T1000 (cell line): ENCODE data around the gene MOGAT2.

Experiments used
- DNase-seq: peaks from one replicate; lab custom pipeline; 2025; ENCODE audit warnings: mixed read lengths; lab: John Stamatoyannopoulos, UW

Gene MOGAT2

DNA sequence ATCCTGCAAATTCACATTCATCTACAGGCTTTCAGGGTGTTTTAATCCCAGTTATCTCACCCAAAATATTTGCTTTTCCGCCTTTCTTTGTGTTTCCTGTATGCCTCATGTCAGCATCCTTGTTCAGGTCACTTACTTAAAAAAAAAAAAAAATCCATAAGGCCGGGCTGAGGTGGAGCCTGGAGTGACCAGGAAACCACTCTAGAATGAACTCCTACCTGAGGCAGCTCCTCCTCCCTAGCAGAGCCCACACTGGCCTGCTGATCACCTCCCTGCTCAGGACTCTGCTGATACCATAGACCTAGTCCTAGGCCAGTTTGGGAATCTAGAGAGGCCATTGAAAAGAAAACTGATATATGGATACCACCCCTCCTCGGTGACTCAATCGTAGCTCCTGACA, 42.2 kb downstream of the MOGAT2 start:
- DNase-seq: no peak

DNA sequence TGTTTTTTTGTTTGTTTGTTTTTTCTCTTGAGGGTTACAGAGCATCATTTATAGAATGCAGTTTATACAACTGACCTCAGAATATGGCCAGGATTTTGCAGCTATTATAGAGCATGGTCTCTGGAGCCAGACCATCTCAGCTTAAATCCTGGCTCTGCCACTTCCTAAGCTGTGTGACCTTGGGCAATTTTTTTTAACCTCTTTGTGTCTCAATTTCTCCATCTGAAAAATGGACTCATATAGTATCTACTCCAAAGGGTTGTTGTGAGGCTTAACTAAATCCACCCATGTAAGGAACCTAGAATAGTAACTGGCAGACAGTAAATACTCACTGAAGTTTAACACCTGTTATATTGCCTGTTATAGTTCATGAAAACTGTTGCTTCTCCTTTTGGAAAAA, 42.6 kb downstream of the MOGAT2 start:
- DNase-seq: no peak

DNA sequence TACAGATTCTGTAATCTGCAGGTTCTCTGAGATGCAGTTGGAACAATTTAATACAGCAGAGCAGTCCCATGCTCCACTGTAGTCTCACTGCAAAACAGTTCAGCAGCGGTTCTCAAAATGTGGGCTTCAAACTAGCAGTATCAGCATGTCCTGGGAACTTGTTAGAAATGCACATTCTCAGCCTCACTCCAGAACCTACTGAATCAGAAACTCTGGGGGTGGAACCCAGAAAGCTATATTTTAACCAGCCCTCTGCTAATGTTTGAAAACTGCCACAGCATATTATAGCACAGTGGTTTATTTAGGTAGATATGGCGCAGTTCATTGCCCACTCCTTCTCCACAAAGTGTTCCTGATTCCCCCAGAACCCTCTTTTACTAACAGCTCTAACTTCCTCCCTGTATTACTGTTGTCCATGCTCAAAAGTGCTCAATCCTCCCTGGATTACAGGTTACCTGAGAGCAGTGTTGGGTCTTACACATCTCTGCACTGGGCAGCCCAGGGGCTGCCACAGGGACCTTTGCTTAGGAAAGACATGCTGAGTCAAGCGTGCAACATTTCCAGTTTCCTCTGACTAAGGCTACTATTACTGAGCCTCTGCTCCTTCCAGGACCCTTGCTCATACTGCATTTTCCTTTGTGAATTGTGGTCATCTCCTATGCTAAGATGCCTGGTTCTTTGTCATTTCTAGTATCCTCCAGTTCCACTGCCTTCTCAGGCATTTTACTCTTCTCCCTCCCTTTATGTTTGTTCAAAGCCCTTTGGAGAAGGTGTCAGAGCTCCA, 43.3 kb downstream of the MOGAT2 start:
- no peak for DNase-seq

DNA sequence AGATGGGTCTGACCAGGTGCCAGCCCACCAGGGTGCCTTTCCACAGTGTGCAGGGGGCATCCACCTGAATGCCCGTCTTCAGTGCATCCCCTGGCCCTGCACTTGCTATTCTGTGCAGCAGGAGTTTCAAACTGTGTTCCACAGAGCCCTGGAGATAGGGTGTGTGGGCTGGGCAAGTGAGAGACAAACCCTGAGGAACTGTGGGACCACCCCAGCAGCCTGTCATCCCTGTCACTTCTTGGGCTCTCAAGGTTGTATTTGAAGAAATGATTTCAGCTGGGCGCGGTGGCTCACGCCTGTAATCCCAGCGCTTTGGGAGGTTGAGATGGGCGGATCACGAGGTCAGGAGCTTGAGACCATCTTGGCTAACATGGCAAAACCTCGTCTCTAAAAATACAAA, 44.5 kb downstream of the MOGAT2 start:
- no peak for DNase-seq

DNA sequence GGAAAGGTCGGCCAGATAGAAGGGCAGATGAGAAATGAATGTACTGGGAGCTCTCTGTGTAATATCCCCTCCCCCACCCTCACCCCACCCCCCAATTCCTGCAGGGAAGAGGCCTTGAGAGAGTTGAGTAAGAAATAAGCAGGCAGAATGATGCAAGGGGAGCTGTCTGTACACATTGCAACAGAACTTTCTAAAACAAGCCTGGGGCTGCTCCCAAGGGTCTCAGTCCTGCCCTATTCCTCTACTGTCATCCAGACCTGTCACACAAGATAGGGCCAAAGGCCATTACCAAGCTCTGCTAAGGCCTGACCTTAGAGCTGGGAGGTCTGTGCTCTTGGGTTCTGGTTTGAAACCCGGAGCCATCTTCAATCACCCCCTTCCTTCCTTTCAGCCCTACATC, 45.2 kb downstream of the MOGAT2 start:
- no peak for DNase-seq

DNA sequence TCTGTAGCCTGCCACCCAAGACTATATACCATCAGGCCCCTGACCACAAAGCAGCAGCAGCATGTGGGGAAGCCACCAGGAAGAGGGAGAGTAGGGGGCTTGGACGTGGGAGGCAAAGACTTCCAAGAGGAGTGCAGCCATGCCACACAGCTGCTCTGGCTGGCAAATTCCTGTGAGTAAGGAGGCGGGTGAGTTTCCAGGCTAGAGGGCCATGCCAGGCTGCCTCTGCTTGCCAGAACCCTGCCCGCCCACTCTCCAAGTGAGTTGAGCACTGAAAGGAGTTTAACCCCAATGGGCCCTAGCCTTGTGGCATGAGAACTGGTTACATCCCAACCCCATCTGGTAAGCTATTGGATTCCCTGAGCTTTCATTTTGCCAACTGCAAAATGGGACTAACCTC, 46.2 kb downstream of the MOGAT2 start:
- no peak for DNase-seq

DNA sequence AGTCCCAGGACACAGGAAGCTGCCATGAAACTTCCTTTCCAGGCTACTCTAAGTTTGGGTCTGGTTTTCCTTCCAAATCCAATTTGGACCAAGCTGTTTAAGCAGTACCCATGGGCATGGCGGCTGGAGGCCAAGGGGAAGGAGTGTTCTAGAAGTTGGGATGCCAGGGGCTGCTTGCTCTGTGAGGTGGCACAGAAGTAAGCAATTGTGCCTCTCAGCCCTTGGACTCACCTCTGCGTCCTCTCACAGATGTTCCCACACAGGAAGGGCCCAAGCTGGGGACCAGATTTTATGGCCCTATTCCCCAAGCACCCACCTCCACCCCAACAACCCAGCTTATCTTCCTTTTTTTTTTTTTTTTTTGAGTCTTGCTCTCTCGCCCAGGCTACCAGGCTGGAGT, 47.5 kb downstream of the MOGAT2 start:
- no peak for DNase-seq

DNA sequence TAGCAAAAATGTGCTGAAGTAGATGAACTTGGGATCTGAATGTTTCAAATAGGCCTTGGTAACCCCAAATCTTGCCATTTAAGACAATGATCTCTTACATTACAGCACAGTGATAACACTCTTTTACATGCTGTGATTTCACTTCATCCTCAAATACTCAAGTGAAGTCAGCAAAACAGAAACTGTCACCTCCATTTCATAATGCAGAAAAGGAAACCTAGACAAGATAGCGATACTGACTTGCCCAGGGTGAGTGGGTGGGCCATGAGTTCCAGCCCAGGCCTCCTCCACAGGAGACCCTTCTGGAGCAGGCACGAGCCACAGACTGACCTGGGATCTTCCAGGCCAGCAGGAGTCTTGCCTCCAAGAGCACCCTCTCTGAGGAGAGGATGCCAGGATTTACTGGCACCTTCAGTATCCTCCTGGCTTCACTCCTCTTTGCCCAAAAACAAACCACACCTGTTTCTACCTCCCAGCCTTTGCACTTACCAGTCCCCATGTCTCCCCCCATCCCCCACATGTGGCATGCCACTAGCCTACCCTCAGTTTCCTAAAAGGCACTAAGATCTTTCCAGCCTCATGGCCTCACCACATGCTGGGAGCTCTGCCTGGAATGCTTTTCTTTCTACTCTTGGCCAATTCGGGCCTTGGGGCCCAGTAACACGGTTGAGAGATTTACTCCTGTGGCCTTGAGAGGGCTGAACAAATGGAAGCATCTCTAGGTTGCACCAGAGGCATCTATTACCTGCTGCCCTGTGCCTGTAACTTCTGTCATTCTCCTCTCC, 49.0 kb downstream of the MOGAT2 start:
- DNase-seq: no peak

DNA sequence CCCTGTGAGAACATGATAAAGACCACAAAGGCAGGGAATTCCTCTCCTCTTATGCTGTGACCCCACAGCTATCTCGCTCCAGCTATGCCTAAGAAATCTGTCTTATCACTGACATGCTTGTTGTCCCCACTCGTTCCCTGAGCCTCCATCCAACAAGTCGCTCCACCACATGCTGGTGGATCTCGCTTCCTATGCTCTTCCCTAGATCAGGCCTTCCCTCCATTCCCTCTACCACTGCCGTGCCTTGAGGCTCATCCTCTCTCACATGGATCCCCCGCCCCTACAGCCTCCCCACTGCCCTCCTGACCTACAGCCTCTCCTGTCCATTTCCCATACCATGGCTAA, 49.6 kb downstream of the MOGAT2 start:
- no peak for DNase-seq

DNA sequence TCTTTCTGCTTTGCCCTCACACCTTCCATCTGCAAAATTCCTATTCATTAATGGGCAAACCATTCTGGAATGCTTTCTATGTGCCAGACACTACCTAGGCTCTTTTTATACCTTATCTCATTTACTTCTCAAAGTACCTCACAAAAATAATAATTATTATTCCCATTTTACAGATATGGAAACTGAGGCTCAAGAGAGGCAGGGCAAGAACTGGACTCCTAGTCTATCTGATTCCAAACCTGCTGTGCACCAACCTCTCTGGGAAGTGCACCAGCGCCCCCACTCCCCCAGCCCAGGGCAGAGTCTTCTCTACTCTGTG, 50.1 kb downstream of the MOGAT2 start:
- no peak for DNase-seq

DNA sequence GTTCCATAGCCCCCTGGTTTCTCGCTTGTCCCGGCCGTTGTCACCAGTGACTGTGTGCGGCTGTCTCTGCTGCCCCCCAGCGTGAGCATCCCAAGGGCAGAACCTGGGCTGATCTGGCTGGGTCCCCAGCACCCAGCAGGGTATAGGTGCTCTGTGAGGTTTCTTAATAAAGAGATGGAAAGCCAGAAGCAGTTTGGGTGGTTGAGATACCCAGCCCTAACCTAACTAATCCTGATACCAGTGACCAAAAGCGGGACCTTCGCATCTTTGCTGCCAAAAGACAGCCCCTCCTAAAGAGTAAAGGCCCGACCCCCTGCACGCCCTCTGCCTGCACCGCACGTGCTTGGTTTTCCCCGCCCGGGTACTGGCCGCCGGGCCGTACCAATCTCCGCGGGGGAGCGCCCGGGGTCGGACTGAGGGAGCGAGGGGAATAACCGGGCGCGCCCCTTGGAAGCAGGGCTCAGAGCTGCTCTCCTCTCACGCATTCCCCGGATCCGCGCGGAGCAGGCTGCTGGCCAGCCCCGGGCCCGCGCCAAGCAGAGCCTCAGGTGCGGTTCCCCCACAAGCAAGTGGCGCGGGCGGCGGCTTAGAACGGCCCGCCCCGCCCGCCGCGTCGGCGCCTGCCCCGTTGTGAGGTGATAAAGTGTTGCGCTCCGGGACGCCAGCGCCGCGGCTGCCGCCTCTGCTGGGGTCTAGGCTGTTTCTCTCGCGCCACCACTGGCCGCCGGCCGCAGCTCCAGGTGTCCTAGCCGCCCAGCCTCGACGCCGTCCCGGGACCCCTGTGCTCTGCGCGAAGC, 50.7 kb downstream of the MOGAT2 start, which contains the start of gene DGAT2:
DGAT2 (plus strand) TSS at position 667 of the 797 bp plus-strand sequence. CDS start 214 bp downstream, outside the sequence.
- DNase-seq: peak; percentile 58

DNA sequence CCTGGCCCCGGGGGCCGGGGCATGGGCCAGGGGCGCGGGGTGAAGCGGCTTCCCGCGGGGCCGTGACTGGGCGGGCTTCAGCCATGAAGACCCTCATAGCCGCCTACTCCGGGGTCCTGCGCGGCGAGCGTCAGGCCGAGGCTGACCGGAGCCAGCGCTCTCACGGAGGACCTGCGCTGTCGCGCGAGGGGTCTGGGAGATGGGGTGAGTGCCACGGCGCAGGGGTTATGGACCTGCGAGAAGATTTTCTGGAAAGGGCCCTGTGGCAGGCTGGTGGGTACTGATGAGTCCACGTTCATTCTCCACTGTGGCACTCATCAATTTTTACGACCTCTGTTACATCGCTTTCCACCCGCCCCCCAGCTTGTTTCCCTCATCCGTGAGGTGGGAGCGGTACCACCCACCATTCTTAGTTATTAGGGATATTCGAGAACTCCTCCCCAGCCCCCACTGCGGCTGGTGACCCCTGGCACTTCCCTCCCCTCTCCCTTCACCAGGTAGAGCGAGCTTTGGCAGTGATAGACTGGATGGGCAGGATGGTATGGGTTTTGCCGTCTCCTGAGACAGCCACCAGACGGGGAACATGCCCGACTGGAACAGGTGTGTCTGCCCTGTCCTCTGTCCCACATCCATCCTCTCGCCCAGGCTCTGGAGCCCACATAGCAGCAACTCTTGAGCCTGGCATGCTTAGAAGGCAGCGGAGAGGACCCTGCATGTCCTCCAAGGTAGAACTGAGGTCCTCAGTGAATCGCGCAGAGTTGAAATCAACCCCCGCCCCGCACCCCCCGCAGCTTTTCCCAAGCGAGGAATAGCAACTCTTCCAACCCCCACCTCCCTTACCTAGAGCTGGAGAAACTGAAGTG, 51.5 kb downstream of the MOGAT2 start:
- DNase-seq: no peak

DNA sequence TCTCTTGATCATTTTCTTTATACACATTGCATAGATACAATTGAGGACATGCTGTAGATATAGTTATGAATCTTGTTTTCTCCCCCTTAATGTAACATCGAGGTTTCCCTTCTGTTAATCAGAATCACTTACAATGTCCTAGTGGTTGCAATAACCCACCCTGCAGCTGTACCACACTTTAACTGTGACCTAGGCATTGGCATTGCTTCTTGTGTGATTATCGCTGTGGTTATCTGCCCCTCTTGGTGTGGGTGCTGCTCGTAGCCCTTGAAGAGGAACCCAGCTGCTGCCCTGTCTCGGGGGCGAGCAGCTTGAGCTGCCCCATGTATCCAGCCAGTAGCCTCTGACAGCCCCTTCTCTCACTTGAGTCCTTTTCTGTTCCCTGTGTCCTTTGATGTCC, 52.5 kb downstream of the MOGAT2 start:
- DNase-seq: no peak

DNA sequence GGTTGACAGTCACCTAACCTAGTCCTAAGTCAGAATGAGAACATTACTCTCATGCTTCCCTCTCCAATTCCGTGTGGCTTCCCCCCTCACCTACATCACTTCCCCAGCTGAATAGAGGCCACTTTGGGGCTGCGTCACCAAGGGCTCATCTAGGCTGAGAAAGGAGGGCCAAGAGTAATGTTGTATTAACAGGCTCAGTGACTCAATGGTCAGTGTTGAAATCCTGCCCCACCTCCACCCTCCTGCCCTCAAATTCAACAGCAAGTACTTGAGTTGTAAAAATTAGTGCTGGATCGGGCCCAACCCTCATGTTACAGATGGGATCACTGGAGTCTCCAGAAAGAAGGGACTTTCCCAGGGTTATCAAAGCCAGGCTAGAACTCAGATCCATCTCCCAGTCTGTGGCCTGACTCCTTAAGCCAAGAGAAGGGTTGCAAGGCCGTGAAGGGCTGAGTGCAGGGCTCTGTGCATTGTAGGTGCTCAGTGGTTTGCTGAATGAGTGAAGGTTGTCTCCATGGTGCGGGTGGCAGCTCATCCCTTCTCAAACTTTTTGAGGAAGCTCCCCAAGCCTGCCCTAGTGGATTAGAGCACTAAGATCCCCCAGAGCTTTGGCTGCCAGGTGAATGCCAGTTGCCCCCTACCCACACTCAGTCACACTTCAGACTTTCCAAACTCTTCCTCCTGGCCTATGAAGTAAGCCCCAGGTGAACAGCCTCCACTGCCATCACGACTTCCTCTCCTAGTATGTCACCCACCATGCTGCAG, 54.2 kb downstream of the MOGAT2 start:
- DNase-seq: peak; percentile 58

DNA sequence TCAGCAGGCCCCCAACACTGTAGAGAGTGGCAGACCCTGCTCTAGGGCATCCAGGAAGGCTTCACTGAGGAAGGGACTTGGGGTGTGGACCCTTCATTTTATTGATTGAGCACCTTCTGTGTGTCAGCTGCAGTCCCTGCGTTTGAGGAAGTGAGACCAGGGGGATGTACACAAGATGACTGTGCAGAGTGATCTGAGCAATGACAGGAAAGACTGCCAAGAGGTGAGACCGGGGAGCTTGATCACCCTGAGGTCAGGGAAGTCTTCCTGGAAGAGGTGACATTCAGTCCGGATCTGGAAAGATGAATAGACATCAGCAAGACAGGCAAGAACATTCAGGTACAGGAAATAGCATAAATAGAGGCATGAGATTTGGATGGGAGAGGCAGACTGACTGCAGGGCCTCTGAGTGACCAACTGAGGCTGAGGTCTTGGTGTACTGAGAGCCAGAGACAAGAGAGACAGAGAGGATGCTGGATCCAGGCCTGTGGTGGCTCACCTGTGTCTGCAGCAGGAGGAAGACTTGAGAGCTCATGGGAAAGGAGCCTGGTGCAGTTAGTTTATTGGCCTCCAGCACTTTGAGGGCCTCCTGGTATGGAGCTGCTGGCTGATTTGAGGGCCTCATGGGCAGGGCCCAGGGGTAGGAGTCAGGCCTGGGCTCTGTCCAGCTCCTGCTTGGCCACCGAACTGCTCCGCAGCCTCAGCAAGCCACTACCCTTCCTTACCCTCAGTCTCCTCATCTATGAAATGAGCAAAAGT, 56.1 kb downstream of the MOGAT2 start:
- DNase-seq: no peak

DNA sequence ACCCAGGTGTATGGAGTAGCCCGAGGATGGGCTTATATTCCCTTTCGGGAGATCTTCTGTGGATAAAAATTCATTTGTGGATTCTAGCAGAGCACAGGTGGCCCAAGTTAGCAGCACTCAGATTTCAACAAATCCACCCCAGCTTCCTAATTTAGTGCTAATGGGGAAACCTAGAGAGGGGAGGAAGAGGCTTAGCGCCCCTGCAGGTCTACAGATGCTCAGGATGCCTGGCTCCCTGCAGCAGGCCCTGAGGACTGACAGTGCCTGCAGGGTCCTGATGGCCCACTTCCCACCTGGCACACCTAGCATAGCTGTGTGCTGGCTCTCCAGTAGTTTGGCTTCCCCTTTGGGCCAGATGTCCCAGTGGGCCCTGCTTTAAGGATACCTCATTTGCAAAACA, 57.4 kb downstream of the MOGAT2 start:
- DNase-seq: no peak

DNA sequence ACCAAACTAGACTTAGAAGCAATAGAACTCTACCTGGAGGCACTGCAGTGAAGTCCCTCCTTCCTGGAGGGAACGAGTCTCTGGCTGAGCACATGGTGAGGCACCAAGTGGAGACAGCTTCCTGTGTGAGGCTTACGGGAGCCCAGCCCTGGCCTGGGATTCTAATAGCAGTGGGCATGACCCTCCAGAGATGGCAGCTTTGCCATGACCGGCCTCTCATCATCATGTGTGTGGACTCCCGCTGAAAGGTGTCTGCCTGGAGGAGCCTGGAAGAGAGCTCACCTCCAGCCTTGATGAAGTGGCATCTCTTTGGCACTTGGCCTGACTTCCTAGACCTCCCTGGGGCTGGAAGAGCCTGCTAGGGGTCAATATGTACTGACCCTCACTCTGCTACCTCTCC, 58.9 kb downstream of the MOGAT2 start:
- DNase-seq: no peak

DNA sequence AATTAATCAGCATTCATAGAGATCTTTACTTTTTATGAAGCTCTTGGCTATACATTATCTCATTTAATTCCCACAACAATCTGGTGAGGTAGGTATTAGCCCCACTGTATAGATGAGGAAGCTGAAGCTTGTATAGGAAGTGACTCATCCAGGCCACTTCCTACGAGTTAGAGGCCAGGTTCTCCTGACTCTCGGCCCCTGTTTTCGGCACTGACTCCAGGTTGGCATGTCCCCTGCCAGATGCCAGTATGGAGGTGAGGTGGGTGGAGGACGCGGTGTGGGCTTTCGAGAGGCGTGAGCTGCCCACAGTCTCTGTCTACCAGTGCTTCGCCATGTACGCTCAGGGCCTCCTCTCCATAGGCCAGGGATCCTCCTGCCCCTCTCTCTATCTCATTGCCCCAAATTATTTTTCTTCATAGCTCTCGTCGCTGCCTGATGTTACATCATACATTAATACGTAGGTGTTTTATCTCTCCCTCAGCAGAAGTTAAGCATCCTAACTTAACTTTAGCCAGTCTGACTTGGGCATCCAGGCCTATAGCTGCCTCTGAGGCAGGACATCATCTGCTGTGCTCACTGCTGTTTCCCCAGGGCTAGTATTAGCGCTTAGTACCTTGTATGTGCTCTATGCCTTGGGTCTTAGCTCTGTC, 59.9 kb downstream of the MOGAT2 start:
- no peak for DNase-seq

DNA sequence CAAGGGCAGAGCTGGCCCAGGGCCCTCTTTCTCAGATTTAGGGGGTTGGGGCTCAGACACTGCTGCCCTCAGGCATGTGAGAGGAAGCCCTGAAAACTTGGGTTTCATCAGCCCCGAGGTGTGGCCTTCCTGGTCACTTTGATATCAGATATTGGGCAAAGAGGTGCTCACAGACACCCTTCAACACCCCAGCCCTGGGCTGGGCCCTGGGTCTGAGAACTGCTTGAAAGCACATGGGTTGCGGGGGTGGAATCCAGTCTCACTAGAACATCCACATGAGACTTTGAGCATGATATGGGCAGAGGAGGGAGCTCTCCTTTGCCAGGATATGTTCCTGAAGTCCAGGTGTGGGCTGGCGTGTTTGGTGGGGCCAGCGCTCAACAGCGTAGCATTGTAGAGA, 61.3 kb downstream of the MOGAT2 start:
- no peak for DNase-seq

DNA sequence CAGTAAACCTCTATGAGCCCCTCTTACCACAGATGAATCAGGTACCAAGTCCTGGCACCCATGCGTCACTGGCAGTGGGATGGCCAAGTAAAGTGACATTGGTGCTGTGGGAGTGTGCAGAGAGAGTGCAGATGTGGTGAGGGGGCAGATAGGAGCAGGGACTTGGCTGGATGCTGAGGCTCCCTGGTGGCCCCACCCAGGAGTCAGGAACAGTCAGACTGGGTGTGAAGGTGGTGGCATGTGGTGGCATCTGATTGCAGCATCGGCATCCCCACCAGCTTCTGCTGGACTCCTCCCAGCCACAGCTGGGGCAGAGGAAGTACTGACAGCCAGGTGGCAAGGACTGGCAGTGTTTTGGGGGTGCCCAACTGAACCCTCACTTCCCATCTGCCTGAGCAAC, 62.3 kb downstream of the MOGAT2 start:
- no peak for DNase-seq
